K562 (cell line): ENCODE measurements around the gene PRKCQ. TPM values are rescaled to one million over a fixed set of nuclear protein-coding genes. Genes with fewer than 3 reads are reported as not detected.
A peak's percentile ranks its signal among the peaks of the same experiment; 100 is the strongest.

ENCODE experiments used
- CREB1 ChIP-seq, 2 experiments: sonication (generic) in 1 of 2; formaldehyde crosslinking in 1 of 2; IDR thresholded peaks; 2 replicates each; pipeline versions ENCODE4 v1.6.1 to v1.8.0; 2012 to 2022; ENCODE audit warnings: inconsistent platforms in 1 of 2, mild to moderate bottlenecking in 1 of 2, missing genetic modification reagents in 1 of 2, moderate library complexity in 1 of 2
- ELF2 ChIP-seq: fragments of 250-450 bp; sonication (Bioruptor Pico); IDR thresholded peaks from 2 replicates; pipeline ENCODE4 v1.5.0; 2021; ENCODE audit warnings: mild to moderate bottlenecking
- EP400 ChIP-seq: fragments of 450-650 bp; IDR thresholded peaks from 2 replicates; pipeline ENCODE4 v1.6.1; 2017; ENCODE audit warnings: antibody characterized with exemption, mild to moderate bottlenecking, moderate library complexity
- GATA2 ChIP-seq: sonication (generic); formaldehyde crosslinking; IDR thresholded peaks from 2 replicates; pipeline ENCODE4 v1.4.0; 2020; ENCODE audit warnings: mild to moderate bottlenecking, missing genetic modification reagents
- HIVEP1 ChIP-seq: fragments of 250-450 bp; sonication (Bioruptor Pico); IDR thresholded peaks from 2 replicates; pipeline ENCODE4 v1.4.0; 2020; ENCODE audit warnings: mild to moderate bottlenecking
- L3MBTL2 ChIP-seq: fragments of 450-650 bp; IDR thresholded peaks from 2 replicates; pipeline ENCODE4 v1.6.1; 2016; ENCODE audit warnings: mild to moderate bottlenecking, moderate library complexity
- MTA2 ChIP-seq: fragments of 450-650 bp; IDR thresholded peaks from 2 replicates; pipeline ENCODE4 v1.6.1; 2016; ENCODE audit warnings: low read depth
- NEUROD1 ChIP-seq: fragments of 150-350 bp; IDR thresholded peaks from 2 replicates; pipeline ENCODE4 v1.6.1; 2014; ENCODE audit warnings: borderline replicate concordance, low read length, low read depth; ENCODE audit not compliant: partially characterized antibody
- SIN3A ChIP-seq, 2 experiments: fragments of 150-350 bp in 1 of 2; IDR thresholded peaks; 2 replicates each; pipeline ENCODE4 v1.6.1; 2011 to 2016; ENCODE audit warnings: borderline replicate concordance in 2 of 2, low read depth in 2 of 2, low read length in 2 of 2, mild to moderate bottlenecking in 2 of 2, moderate library complexity in 2 of 2; ENCODE audit not compliant: control insufficient read depth in 1 of 2
- SMARCE1 ChIP-seq: fragments of 450-650 bp; IDR thresholded peaks from 2 replicates; pipeline ENCODE4 v1.7.1; 2016; ENCODE audit warnings: mild to moderate bottlenecking
- STAT5A ChIP-seq: IDR thresholded peaks from 2 replicates; pipeline ENCODE4 v1.6.1; 2012; ENCODE audit warnings: low read length, inconsistent platforms, borderline replicate concordance
- ZBTB17 ChIP-seq: fragments of 450-650 bp; formaldehyde crosslinking; IDR thresholded peaks from 2 replicates; pipeline ENCODE4 v1.4.0; 2020; ENCODE audit warnings: mild to moderate bottlenecking
- ZNF253 ChIP-seq: fragments of 250-450 bp; sonication (Bioruptor Pico); conservative IDR thresholded peaks from 2 replicates; pipeline ENCODE4 v1.6.1; 2021; ENCODE audit warnings: mild to moderate bottlenecking
- ZNF311 ChIP-seq: fragments of 250-450 bp; sonication (Bioruptor Pico); IDR thresholded peaks from 2 replicates; pipeline ENCODE4 v1.4.0; 2020; ENCODE audit warnings: mild to moderate bottlenecking, moderate library complexity
- ZSCAN29 ChIP-seq: fragments of 450-650 bp; IDR thresholded peaks from 2 replicates; pipeline ENCODE4 v1.6.1; 2017
- polyA plus RNA-seq, 8 experiments: library from polyadenylated mRNA; depleted of rRNA in 4 of 8; stranded (reverse) in 5 of 8; unstranded in 3 of 8; fragments of >200 nt; fragmentation: Nextera tagmentation in 2 of 8; fragmentation: Illumina TruSeq in 1 of 8; extraction: Ambion mirVana in 2 of 8; extraction: Trizol in 1 of 8; gene quantifications; 2 replicates each; pipeline versions ENCODE4 v1.2.1 to v1.2.3, GENCODE V29; 2011 to 2014; ENCODE audit warnings: inconsistent platforms in 1 of 8, missing spikeins in 1 of 8
- total RNA-seq, 7 experiments: library from RNA; depleted of rRNA in 6 of 7; stranded (reverse); fragments of >200 nt in 6 of 7; fragmentation: Illumina TruSeq in 2 of 7; extraction: Trizol in 2 of 7; gene quantifications; 2 replicates each; pipeline versions ENCODE4 v1.2.1 to v1.2.3, GENCODE V29; 2011 to 2021; ENCODE audit warnings: low replicate concordance in 1 of 7
- TF ChIP-seq, protein P1 (sequence below): fragments of 450-650 bp; IDR thresholded peaks from 2 replicates; pipeline ENCODE4 v1.6.1; 2017; ENCODE audit warnings: antibody characterized with exemption, mild to moderate bottlenecking
- TF ChIP-seq, protein P2 (sequence below), 2 experiments: fragments of 200-800 bp in 1 of 2; sonication (Bioruptor generic) in 1 of 2; sonication (generic) in 1 of 2; formaldehyde crosslinking in 1 of 2; IDR thresholded peaks in 1 of 2; conservative IDR thresholded peaks in 1 of 2; 2 replicates each; pipeline versions ENCODE4 v1.5.0 to v1.6.1; 2016 to 2020; ENCODE audit warnings: missing compliant biosample characterization in 1 of 2, missing genetic modification characterization in 1 of 2, missing genetic modification reagents in 1 of 2
- TF ChIP-seq, protein P3 (sequence below): sonication (generic); formaldehyde crosslinking; IDR thresholded peaks from 2 replicates; pipeline ENCODE4 v1.8.1; 2023; ENCODE audit warnings: mild to moderate bottlenecking, missing genetic modification reagents, moderate library complexity
- TF ChIP-seq, protein P4 (sequence below), 3 experiments: fragments of 200-800 bp in 1 of 3; sonication (Bioruptor generic) in 1 of 3; sonication (generic) in 1 of 3; formaldehyde crosslinking in 1 of 3; IDR thresholded peaks; 2 replicates each; pipeline versions ENCODE4 v1.6.1 to v1.8.0; 2016 to 2022; ENCODE audit warnings: mild to moderate bottlenecking in 2 of 3, missing compliant biosample characterization in 2 of 3, missing genetic modification characterization in 2 of 3, missing genetic modification reagents in 1 of 3

Gene PRKCQ
- total and polyA plus RNA-seq, 9 of the 15 experiments (the other 6 are each of a cell fraction or from before 2014, with no cell fraction given) = 4.4 to 23.3 (median 14.6) TPM

DNA sequence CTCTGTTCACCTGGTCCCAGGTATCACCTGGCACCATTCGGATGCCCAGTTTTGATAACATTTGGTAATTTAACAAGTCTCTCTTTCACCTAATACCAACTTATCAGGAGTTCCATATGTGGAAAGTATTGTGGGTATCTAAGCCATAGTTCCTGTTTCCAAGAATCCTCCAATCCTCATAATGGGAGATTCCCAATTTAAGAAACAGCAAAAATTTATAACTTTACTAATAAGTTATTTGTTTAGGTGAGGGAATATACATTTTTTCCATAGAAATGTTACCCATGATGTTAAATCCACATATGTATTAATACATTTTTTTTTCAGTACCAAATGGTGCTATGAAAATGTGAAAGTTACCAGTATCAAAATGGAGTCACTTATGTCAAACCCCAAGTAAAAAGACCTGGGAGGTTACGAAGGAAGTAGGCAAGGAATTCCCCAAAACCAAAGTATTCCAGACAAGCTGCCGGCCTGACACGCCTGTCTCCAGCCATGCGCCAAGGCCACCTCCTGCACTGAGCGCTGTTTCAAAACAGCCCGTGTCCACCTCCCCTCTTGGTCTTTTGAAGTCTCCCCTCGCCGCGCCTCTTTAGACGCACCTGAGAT is 44.8 kb downstream of the PRKCQ start (continued):
- TF ChIP-seq, protein P1, sequence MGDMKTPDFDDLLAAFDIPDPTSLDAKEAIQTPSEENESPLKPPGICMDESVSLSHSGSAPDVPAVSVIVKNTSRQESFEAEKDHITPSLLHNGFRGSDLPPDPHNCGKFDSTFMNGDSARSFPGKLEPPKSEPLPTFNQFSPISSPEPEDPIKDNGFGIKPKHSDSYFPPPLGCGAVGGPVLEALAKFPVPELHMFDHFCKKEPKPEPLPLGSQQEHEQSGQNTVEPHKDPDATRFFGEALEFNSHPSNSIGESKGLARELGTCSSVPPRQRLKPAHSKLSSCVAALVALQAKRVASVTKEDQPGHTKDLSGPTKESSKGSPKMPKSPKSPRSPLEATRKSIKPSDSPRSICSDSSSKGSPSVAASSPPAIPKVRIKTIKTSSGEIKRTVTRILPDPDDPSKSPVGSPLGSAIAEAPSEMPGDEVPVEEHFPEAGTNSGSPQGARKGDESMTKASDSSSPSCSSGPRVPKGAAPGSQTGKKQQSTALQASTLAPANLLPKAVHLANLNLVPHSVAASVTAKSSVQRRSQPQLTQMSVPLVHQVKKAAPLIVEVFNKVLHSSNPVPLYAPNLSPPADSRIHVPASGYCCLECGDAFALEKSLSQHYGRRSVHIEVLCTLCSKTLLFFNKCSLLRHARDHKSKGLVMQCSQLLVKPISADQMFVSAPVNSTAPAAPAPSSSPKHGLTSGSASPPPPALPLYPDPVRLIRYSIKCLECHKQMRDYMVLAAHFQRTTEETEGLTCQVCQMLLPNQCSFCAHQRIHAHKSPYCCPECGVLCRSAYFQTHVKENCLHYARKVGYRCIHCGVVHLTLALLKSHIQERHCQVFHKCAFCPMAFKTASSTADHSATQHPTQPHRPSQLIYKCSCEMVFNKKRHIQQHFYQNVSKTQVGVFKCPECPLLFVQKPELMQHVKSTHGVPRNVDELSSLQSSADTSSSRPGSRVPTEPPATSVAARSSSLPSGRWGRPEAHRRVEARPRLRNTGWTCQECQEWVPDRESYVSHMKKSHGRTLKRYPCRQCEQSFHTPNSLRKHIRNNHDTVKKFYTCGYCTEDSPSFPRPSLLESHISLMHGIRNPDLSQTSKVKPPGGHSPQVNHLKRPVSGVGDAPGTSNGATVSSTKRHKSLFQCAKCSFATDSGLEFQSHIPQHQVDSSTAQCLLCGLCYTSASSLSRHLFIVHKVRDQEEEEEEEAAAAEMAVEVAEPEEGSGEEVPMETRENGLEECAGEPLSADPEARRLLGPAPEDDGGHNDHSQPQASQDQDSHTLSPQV = peak; percentile 73
- TF ChIP-seq STAT5A (no peak), ZNF311 (peak; percentile 92), SMARCE1 (no peak), ZNF253 (CRISPR knock-in tag) (no peak), ZSCAN29 (no peak), L3MBTL2 (no peak), MTA2 (no peak), ZBTB17 (0 out of 2 replicates have a peak, but pooled peaks have one; percentile 50), EP400 (no peak), NEUROD1 (no peak), HIVEP1 (CRISPR knock-in tag) (no peak), GATA2 (CRISPR knock-in tag) (no peak), SIN3A (IDR thresholded peaks at IDR 0.05; ENCODE audit: borderline replicate concordance in 2 of 2, control insufficient read depth in 1 of 2, low read depth in 2 of 2, low read length in 2 of 2) (no peak), ELF2 (CRISPR knock-in tag) (no peak), CREB1 (IDR thresholded peaks at IDR 0.05) (no peak), CREB1 (CRISPR knock-in tag; IDR thresholded peaks at IDR 0.05) (no peak)
- TF ChIP-seq, protein P2, sequence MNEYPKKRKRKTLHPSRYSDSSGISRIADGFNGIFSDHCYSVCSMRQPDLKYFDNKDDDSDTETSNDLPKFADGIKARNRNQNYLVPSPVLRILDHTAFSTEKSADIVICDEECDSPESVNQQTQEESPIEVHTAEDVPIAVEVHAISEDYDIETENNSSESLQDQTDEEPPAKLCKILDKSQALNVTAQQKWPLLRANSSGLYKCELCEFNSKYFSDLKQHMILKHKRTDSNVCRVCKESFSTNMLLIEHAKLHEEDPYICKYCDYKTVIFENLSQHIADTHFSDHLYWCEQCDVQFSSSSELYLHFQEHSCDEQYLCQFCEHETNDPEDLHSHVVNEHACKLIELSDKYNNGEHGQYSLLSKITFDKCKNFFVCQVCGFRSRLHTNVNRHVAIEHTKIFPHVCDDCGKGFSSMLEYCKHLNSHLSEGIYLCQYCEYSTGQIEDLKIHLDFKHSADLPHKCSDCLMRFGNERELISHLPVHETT (CRISPR knock-in tag; conservative IDR thresholded peaks at IDR 0.05 in 1 of 2, IDR thresholded peaks at IDR 0.05 in 1 of 2) = no peak
- TF ChIP-seq, protein P3, sequence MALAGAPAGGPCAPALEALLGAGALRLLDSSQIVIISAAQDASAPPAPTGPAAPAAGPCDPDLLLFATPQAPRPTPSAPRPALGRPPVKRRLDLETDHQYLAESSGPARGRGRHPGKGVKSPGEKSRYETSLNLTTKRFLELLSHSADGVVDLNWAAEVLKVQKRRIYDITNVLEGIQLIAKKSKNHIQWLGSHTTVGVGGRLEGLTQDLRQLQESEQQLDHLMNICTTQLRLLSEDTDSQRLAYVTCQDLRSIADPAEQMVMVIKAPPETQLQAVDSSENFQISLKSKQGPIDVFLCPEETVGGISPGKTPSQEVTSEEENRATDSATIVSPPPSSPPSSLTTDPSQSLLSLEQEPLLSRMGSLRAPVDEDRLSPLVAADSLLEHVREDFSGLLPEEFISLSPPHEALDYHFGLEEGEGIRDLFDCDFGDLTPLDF (CRISPR knock-in tag) = no peak
- TF ChIP-seq, protein P4, sequence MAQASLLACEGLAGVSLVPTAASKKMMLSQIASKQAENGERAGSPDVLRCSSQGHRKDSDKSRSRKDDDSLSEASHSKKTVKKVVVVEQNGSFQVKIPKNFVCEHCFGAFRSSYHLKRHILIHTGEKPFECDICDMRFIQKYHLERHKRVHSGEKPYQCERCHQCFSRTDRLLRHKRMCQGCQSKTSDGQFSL (CRISPR knock-in tag; IDR thresholded peaks at IDR 0.05) = no peak
- TF ChIP-seq, protein P4 (tag; IDR thresholded peaks at IDR 0.05) = 0 out of 4 replicates have a peak, but pooled peaks of 1 of the 2 experiments have one; percentile 40
